HG02885 (cell line): ENCODE results near the gene TPH2.

Experiments
- ATAC-seq: cut with Tn5 transposase; IDR thresholded peaks from one replicate; pipeline ENCODE4 v1.9.1; 2021; ENCODE audit warnings: mild to moderate bottlenecking; ENCODE audit not compliant: unreplicated experiment, poor library complexity

The TPH2 gene

GRCh38 chr12:72028966-72029365 lies 90.3 kb downstream of the TPH2 start:
- peak; percentile 51 for ATAC-seq

- no peak for ATAC-seq
Measured at GRCh38 chr12:72030277-72030676, 91.6 kb downstream of the TPH2 start.

GRCh38 chr12:72031066-72031465 lies 92.4 kb downstream of the TPH2 start:
- no peak for ATAC-seq

GRCh38 chr12:72033991-72034390 lies 95.3 kb downstream of the TPH2 start:
- no peak for ATAC-seq

GRCh38 chr12:72035625-72036024 lies 97.0 kb downstream of the TPH2 start:
- ATAC-seq: no peak

GRCh38 chr12:72036393-72036792 lies 97.7 kb downstream of the TPH2 start:
- ATAC-seq: no peak

- no peak for ATAC-seq
Measured at GRCh38 chr12:72037006-72037795, 98.6 kb downstream of the TPH2 start.

- no peak for ATAC-seq
Measured at GRCh38 chr12:72041811-72042210, 103.2 kb downstream of the TPH2 start.

- ATAC-seq: no peak
Measured at GRCh38 chr12:72053604-72054003, 115.0 kb downstream of the TPH2 start.

- no peak for ATAC-seq
Measured at GRCh38 chr12:72054511-72054910, 115.9 kb downstream of the TPH2 start.

- no peak for ATAC-seq
Measured at GRCh38 chr12:72057330-72057914, 118.8 kb downstream of the TPH2 start.

- ATAC-seq: no peak
Measured at GRCh38 chr12:72063073-72063472, 124.4 kb downstream of the TPH2 start.

GRCh38 chr12:72071030-72071429 lies 132.4 kb downstream of the TPH2 start:
- no peak for ATAC-seq

GRCh38 chr12:72072592-72073212 lies 134.1 kb downstream of the TPH2 start:
- ATAC-seq: no peak

GRCh38 chr12:72074065-72074464 lies 135.4 kb downstream of the TPH2 start:
- no peak for ATAC-seq

GRCh38 chr12:72074956-72075355 lies 136.3 kb downstream of the TPH2 start:
- no peak for ATAC-seq

GRCh38 chr12:72075401-72075800 lies 136.8 kb downstream of the TPH2 start:
- no peak for ATAC-seq

- no peak for ATAC-seq
Measured at GRCh38 chr12:72075891-72076557, 137.4 kb downstream of the TPH2 start.

- no peak for ATAC-seq
Measured at GRCh38 chr12:72076558-72076915, 137.9 kb downstream of the TPH2 start.

GRCh38 chr12:72077111-72077820 lies 138.6 kb downstream of the TPH2 start:
- ATAC-seq: no peak

- no peak for ATAC-seq
Measured at GRCh38 chr12:72081777-72082176, 143.1 kb downstream of the TPH2 start.
